ENCODE data around the gene PLCH1.

DNA sequence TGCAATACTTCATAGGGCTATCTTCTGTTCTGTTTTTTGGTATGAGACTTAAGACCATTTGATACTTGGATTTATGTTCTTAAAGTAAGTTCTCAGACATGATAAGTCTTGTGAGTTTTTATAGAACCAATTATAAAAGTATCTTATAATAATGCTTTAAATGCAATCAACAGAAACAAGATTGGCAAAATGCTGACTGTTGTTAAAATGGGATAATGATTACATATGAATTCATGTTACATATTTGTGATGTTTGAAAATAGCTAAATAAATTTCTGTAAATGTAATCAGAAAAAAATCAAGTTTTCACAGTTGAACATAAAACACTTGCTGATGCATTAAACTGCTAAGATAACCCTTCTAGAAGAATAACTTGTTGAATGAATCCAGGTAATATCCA is 148.3 kb downstream of the PLCH1 start:
- TF ChIP-seq, protein P1, sequence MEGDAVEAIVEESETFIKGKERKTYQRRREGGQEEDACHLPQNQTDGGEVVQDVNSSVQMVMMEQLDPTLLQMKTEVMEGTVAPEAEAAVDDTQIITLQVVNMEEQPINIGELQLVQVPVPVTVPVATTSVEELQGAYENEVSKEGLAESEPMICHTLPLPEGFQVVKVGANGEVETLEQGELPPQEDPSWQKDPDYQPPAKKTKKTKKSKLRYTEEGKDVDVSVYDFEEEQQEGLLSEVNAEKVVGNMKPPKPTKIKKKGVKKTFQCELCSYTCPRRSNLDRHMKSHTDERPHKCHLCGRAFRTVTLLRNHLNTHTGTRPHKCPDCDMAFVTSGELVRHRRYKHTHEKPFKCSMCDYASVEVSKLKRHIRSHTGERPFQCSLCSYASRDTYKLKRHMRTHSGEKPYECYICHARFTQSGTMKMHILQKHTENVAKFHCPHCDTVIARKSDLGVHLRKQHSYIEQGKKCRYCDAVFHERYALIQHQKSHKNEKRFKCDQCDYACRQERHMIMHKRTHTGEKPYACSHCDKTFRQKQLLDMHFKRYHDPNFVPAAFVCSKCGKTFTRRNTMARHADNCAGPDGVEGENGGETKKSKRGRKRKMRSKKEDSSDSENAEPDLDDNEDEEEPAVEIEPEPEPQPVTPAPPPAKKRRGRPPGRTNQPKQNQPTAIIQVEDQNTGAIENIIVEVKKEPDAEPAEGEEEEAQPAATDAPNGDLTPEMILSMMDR (conservative IDR thresholded peaks at IDR 0.05; ENCODE audit: low read depth, low read length): no peak
- no peak for TF ChIP-seq EZH2 (IDR thresholded peaks at IDR 0.05; ENCODE audit: borderline replicate concordance, low read depth, low read length, poor library complexity, severe bottlenecking)

Data from A673 (cell line).